GM12873 (cell line): ENCODE data around the gene CD9.

Experiments used
- TF ChIP-seq, protein P1 (sequence below): IDR thresholded peaks from 2 replicates; pipeline ENCODE4 v1.5.1; 2012; ENCODE audit warnings: low read depth, mild to moderate bottlenecking, moderate library complexity, low read length, control low read depth; ENCODE audit not compliant: insufficient read depth; ENCODE audit errors: missing control alignments

The CD9 gene

GRCh38 chr12:6177642-6178358 lies 22.4 kb upstream of the CD9 start:
- TF ChIP-seq, protein P1, sequence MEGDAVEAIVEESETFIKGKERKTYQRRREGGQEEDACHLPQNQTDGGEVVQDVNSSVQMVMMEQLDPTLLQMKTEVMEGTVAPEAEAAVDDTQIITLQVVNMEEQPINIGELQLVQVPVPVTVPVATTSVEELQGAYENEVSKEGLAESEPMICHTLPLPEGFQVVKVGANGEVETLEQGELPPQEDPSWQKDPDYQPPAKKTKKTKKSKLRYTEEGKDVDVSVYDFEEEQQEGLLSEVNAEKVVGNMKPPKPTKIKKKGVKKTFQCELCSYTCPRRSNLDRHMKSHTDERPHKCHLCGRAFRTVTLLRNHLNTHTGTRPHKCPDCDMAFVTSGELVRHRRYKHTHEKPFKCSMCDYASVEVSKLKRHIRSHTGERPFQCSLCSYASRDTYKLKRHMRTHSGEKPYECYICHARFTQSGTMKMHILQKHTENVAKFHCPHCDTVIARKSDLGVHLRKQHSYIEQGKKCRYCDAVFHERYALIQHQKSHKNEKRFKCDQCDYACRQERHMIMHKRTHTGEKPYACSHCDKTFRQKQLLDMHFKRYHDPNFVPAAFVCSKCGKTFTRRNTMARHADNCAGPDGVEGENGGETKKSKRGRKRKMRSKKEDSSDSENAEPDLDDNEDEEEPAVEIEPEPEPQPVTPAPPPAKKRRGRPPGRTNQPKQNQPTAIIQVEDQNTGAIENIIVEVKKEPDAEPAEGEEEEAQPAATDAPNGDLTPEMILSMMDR: no peak

GRCh38 chr12:6178981-6179761 lies 21.0 kb upstream of the CD9 start:
- TF ChIP-seq, protein P1: no peak

GRCh38 chr12:6180268-6181051 lies 19.7 kb upstream of the CD9 start:
- TF ChIP-seq, protein P1: no peak

- TF ChIP-seq, protein P1: no peak
Measured at GRCh38 chr12:6181166-6181565, 19.0 kb upstream of the CD9 start.

- TF ChIP-seq, protein P1: no peak
Measured at GRCh38 chr12:6181583-6182278, 18.5 kb upstream of the CD9 start.

GRCh38 chr12:6182279-6182898 lies 17.8 kb upstream of the CD9 start:
- TF ChIP-seq, protein P1: no peak
